Activated CD4-positive, alpha-beta memory T cell treated with anti-CD3 and anti-CD28 coated beads, Interleukin-2, amount 10 ng/mL, durations not matched to agents 7 days and 5 days (primary cell): ENCODE measurements around the gene HOXD12. TPM values are rescaled to one million over a fixed set of nuclear protein-coding genes. Genes with fewer than 3 reads are reported as not detected.

Experiments
- CTCF ChIA-PET: fragments of 350-600 bp; sonication (Branson Sonifier 250); formaldehyde crosslinking; loops from one replicate; lab custom pipeline; 2021; ENCODE audit warnings: antibody characterized with exemption, inconsistent platforms; lab: Charles Lee
- POLR2A ChIA-PET: fragments of 350-600 bp; sonication (Branson Sonifier 250); formaldehyde crosslinking; loops from one replicate; lab custom pipeline; 2021; ENCODE audit warnings: antibody characterized with exemption; lab: Charles Lee
- DNase-seq: peaks from one replicate; pipeline ENCODE4 v3.0.0-alpha.2; 2020
- H3K27ac Mint-ChIP-seq: one replicate; pipeline ENCODE4 v1.8.0; 2021; ENCODE audit warnings: mild to moderate bottlenecking, mixed read lengths
- H3K27me3 Mint-ChIP-seq: one replicate; pipeline ENCODE4 v1.8.0; 2021; ENCODE audit warnings: mixed read lengths
- H3K36me3 Mint-ChIP-seq: one replicate; pipeline ENCODE4 v1.8.0; 2021; ENCODE audit warnings: low read depth, mixed read lengths
- H3K4me1 Mint-ChIP-seq: one replicate; pipeline ENCODE4 v1.8.0; 2021; ENCODE audit warnings: mixed read lengths
- H3K4me3 Mint-ChIP-seq: one replicate; pipeline ENCODE4 v1.8.0; 2021; ENCODE audit warnings: mild to moderate bottlenecking, mixed read lengths
- H3K9me3 Mint-ChIP-seq: one replicate; pipeline ENCODE4 v1.8.0; 2021; ENCODE audit warnings: mixed read lengths
- total RNA-seq, 2 experiments: library from RNA; stranded (reverse); gene quantifications; one replicate each; pipeline ENCODE4 v1.2.3, GENCODE V29; 2021

Gene HOXD12
- total RNA-seq, 2 experiments from 2014 or later = not detected

- H3K27me3 Mint-ChIP-seq = peaks cover 79% of the 10 kb centered on the region
- H3K4me1 Mint-ChIP-seq = peaks cover 7% of the 10 kb centered on the region
- H3K9me3 Mint-ChIP-seq = no peaks in the 10 kb centered on the region
- CTCF ChIA-PET = interaction anchor here (0.6 to 3.3 kb wide), 3 partner anchors 310 to 487 kb away, joined by 3 to 13 read pairs (median 4); no protein-coding TSS in a partner anchor
- no peak for DNase-seq
- no peak overlapping the region for H3K4me3 Mint-ChIP-seq
- H3K27ac Mint-ChIP-seq = no peak overlapping the region
- POLR2A ChIA-PET = no interaction called here
- H3K36me3 Mint-ChIP-seq = no peaks in the 10 kb centered on the region
Measured at GRCh38 chr2:176145085-176145969, 45.7 kb downstream of the HOXD12 start.

- Mint-ChIP-seq H3K9me3 (no peaks in the 10 kb centered on the region), H3K36me3 (no peaks in the 10 kb centered on the region)
- POLR2A ChIA-PET = no interaction called here
Measured at GRCh38 chr2:176146101-176146500, 46.5 kb downstream of the HOXD12 start.

GRCh38 chr2:176146645-176147044, 47.0 kb downstream of the HOXD12 start:
- DNase-seq = no peak
- CTCF ChIA-PET = no interaction called here

More at GRCh38 chr2:176146101-176146500, 46.5 kb downstream of the HOXD12 start:
- CTCF ChIA-PET = interaction anchor here (0.6 kb wide), 1 partner anchor 486 kb away, joined by 3 read pairs; no protein-coding TSS in a partner anchor
- Mint-ChIP-seq H3K27ac (no peak overlapping the region), H3K27me3 (peaks cover 81% of the 10 kb centered on the region), H3K4me1 (peaks cover 3% of the 10 kb centered on the region), H3K4me3 (no peak overlapping the region)
- DNase-seq = no peak

GRCh38 chr2:176147210-176147799, 47.7 kb downstream of the HOXD12 start:
- no peaks in the 10 kb centered on the region for H3K9me3 Mint-ChIP-seq
- H3K27ac Mint-ChIP-seq = no peak overlapping the region
- ChIA-PET CTCF (no interaction called here), POLR2A (no interaction called here)
- no peaks in the 10 kb centered on the region for H3K4me1 Mint-ChIP-seq
- H3K4me3 Mint-ChIP-seq = no peak overlapping the region
- DNase-seq = no peak
- H3K27me3 Mint-ChIP-seq = peaks cover 79% of the 10 kb centered on the region
- H3K36me3 Mint-ChIP-seq = no peaks in the 10 kb centered on the region

More at GRCh38 chr2:176146645-176147044, 47.0 kb downstream of the HOXD12 start:
- H3K27ac Mint-ChIP-seq = no peak overlapping the region
- H3K4me3 Mint-ChIP-seq = no peak overlapping the region
- no peaks in the 10 kb centered on the region for H3K9me3 Mint-ChIP-seq
- no peaks in the 10 kb centered on the region for H3K4me1 Mint-ChIP-seq
- peaks cover 81% of the 10 kb centered on the region for H3K27me3 Mint-ChIP-seq
- no peaks in the 10 kb centered on the region for H3K36me3 Mint-ChIP-seq
- POLR2A ChIA-PET = no interaction called here

- Mint-ChIP-seq H3K36me3 (no peaks in the 10 kb centered on the region), H3K4me1 (no peaks in the 10 kb centered on the region), H3K27me3 (peaks cover 81% of the 10 kb centered on the region), H3K27ac (no peak overlapping the region), H3K9me3 (no peaks in the 10 kb centered on the region), H3K4me3 (no peak overlapping the region)
- CTCF ChIA-PET = no interaction called here
- no peak for DNase-seq
- POLR2A ChIA-PET = no interaction called here
Measured at GRCh38 chr2:176147800-176148496, 48.4 kb downstream of the HOXD12 start.

- CTCF ChIA-PET = no interaction called here
Measured at GRCh38 chr2:176148751-176149421, 49.3 kb downstream of the HOXD12 start.

GRCh38 chr2:176149481-176149938, 49.9 kb downstream of the HOXD12 start:
- Mint-ChIP-seq H3K9me3 (no peaks in the 10 kb centered on the region), H3K27me3 (peaks cover 85% of the 10 kb centered on the region), H3K4me1 (no peaks in the 10 kb centered on the region), H3K27ac (no peak overlapping the region), H3K36me3 (no peaks in the 10 kb centered on the region), H3K4me3 (no peak overlapping the region)
- DNase-seq = no peak
- POLR2A ChIA-PET = no interaction called here
- CTCF ChIA-PET = no interaction called here

More at GRCh38 chr2:176148751-176149421, 49.3 kb downstream of the HOXD12 start:
- H3K4me1 Mint-ChIP-seq = no peaks in the 10 kb centered on the region
- H3K36me3 Mint-ChIP-seq = no peaks in the 10 kb centered on the region
- H3K4me3 Mint-ChIP-seq = no peak overlapping the region
- no peak for DNase-seq
- POLR2A ChIA-PET = no interaction called here
- H3K9me3 Mint-ChIP-seq = no peaks in the 10 kb centered on the region
- no peak overlapping the region for H3K27ac Mint-ChIP-seq
- H3K27me3 Mint-ChIP-seq = peaks cover 84% of the 10 kb centered on the region

- peaks cover 87% of the 10 kb centered on the region for H3K27me3 Mint-ChIP-seq
- DNase-seq = no peak
- no peak overlapping the region for H3K27ac Mint-ChIP-seq
- H3K36me3 Mint-ChIP-seq = no peaks in the 10 kb centered on the region
- ChIA-PET POLR2A (interaction anchor here (1.0 kb wide), 1 partner anchor 10 kb away, joined by 3 read pairs; no protein-coding TSS in a partner anchor), CTCF (interaction anchor here (1.0 to 1.3 kb wide), 2 partner anchors 10 to 11 kb away, joined by 3 to 6 read pairs; no protein-coding TSS in a partner anchor)
- H3K4me1 Mint-ChIP-seq = no peaks in the 10 kb centered on the region
- H3K4me3 Mint-ChIP-seq = no peak overlapping the region
- H3K9me3 Mint-ChIP-seq = no peaks in the 10 kb centered on the region
Measured at GRCh38 chr2:176149939-176150583, 50.5 kb downstream of the HOXD12 start.

GRCh38 chr2:176150584-176151441, 51.2 kb downstream of the HOXD12 start:
- DNase-seq = no peak
- Mint-ChIP-seq H3K4me1 (no peaks in the 10 kb centered on the region), H3K36me3 (no peaks in the 10 kb centered on the region), H3K27me3 (peaks cover 87% of the 10 kb centered on the region), H3K4me3 (no peak overlapping the region), H3K27ac (no peak overlapping the region), H3K9me3 (no peaks in the 10 kb centered on the region)
- ChIA-PET POLR2A (interaction anchor here (1.0 kb wide), 1 partner anchor 10 kb away, joined by 3 read pairs; no protein-coding TSS in a partner anchor), CTCF (interaction anchor here (1.0 to 1.3 kb wide), 3 partner anchors 10 to 404 kb away, joined by 3 to 6 read pairs (median 3); no protein-coding TSS in a partner anchor)

- no peaks in the 10 kb centered on the region for H3K36me3 Mint-ChIP-seq
- H3K4me3 Mint-ChIP-seq = no peak within 1 kb of the TSS
- DNase-seq = no peak
- H3K9me3 Mint-ChIP-seq = no peaks in the 10 kb centered on the region
- POLR2A ChIA-PET = interaction anchor here (1.0 kb wide), 1 partner anchor 11 kb away, joined by 3 read pairs; no protein-coding TSS in a partner anchor
- H3K27ac Mint-ChIP-seq = no peak within 1 kb of the TSS
- CTCF ChIA-PET = interaction anchor here (1.3 kb wide), 2 partner anchors 13 to 403 kb away, joined by 3 to 6 read pairs; no protein-coding TSS in a partner anchor
- no peaks in the 10 kb centered on the region for H3K4me1 Mint-ChIP-seq
- H3K27me3 Mint-ChIP-seq = peaks cover 88% of the 10 kb centered on the region
Measured at GRCh38 chr2:176151442-176152287, 52.1 kb downstream of the HOXD12 start, which contains the start of gene HOXD4. TSS of gene HOXD4 (plus strand) at chr2:176151550. CDS start at chr2:176151634, 84 bp downstream.
